ENCODE data around the gene OR52E1. TPM values are rescaled to one million over a fixed set of nuclear protein-coding genes. Genes with fewer than 3 reads are reported as not detected.

The OR52E1 gene
- total RNA-seq, 4 donors from 2014 or later, result not detected

DNA sequence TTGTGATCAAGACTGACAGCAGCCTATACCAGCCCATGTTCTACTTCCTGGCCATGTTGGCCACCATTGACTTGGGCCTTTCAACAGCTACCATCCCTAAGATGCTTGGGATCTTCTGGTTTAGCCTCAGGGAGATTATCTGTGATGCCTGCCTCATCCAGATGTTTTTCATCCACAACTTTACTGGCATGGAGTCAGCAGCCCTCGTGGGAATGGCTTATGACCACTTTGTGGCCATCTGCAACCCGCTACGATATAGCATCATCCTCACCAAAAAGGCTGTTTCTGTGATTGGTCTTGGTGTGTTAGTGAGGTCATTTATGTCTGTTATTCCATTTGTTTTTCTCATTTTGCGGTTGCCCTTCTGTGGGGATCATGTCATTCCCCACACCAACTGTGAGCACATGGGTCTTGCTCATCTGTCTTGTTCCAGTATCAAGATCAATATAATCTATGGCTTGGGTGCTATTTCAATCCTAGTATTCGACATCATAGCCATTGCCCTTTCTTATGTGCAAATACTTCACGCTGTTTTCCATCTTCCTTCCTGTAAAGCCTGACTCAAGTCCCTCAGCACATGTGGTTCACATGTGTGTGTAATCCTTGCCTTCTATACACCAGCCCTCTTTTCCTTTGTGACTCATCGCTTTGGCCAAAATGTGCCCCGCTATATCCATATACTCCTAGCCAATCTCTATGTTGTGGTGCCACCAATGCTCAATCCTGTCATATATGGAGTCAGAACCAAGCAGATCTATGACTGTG, 23.6 kb downstream of the OR52E1 start:
- no peak overlapping the region for H3K4me3 ChIP-seq (ENCODE audit: low read depth, poor library complexity, severe bottlenecking)
- DNase-seq (ENCODE audit: low spot score in 2 of 2), result no peak
- TF ChIP-seq POLR2A (IDR thresholded peaks at IDR 0.05), result no peak
- TF ChIP-seq, protein P1, sequence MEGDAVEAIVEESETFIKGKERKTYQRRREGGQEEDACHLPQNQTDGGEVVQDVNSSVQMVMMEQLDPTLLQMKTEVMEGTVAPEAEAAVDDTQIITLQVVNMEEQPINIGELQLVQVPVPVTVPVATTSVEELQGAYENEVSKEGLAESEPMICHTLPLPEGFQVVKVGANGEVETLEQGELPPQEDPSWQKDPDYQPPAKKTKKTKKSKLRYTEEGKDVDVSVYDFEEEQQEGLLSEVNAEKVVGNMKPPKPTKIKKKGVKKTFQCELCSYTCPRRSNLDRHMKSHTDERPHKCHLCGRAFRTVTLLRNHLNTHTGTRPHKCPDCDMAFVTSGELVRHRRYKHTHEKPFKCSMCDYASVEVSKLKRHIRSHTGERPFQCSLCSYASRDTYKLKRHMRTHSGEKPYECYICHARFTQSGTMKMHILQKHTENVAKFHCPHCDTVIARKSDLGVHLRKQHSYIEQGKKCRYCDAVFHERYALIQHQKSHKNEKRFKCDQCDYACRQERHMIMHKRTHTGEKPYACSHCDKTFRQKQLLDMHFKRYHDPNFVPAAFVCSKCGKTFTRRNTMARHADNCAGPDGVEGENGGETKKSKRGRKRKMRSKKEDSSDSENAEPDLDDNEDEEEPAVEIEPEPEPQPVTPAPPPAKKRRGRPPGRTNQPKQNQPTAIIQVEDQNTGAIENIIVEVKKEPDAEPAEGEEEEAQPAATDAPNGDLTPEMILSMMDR (IDR thresholded peaks at IDR 0.05), result no peak
- WGBS, 2 donors, result 40 to 73% methylated on average over 8 of the region's 8 CpGs
- intact Hi-C loops (cut with DNase I; ENCODE audit: low total_unique reads), result no loop called here

DNA sequence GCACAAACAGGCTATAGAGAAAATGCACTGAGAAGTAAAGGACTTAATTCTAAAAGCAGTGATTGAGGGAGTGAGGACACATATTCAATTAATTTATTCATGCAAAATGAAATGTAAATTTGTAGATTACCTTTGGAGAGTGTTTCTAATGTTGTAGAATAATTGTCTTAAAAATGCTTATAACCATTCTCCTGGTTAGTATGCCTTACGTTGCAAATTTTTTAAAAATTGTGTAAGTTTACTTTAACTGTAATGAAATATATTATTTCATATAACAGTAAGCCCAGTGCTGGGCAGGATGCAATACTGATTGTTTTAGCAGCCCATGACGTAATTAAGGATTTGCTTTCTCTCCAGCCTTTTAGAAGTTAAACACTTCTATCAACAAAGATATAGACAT, 26.6 kb downstream of the OR52E1 start:
- intact Hi-C loops (cut with DNase I; ENCODE audit: low total_unique reads), result no loop called here
- TF ChIP-seq POLR2A (IDR thresholded peaks at IDR 0.05), result no peak
- TF ChIP-seq, protein P1 (IDR thresholded peaks at IDR 0.05), result no peak
- 84 to 87% methylated on average over 2 of the region's 2 CpGs for WGBS, 2 donors
- no peak for DNase-seq (ENCODE audit: low spot score in 2 of 2)
- H3K4me3 ChIP-seq (ENCODE audit: low read depth, poor library complexity, severe bottlenecking), result no peak overlapping the region

DNA sequence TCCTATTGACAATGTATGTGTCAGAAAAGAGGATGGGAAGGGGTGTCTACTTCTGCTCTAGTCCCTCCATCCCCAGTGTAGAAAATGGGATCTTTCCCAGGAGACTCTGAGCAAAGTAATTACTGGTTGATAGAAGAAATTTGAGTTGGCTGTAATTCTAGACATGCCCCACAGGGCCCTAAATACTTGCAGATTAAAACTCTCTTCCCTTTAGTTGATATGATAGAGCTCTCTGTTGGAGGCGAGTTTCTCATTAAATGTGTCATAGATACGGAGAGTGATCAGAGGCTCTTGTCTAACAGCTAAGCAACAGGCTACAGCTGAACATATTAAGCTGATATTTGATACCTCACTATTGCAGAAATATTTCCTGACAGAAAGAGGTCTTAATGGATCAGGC, 32.9 kb downstream of the OR52E1 start:
- intact Hi-C loops (cut with DNase I; ENCODE audit: low total_unique reads), result no loop called here
- TF ChIP-seq, protein P1 (IDR thresholded peaks at IDR 0.05), result no peak
- TF ChIP-seq POLR2A (IDR thresholded peaks at IDR 0.05), result no peak
- no peak for DNase-seq (ENCODE audit: low spot score in 2 of 2)
- no peak overlapping the region for H3K4me3 ChIP-seq (ENCODE audit: low read depth, poor library complexity, severe bottlenecking)
- 38 to 55% methylated on average over 2 of the region's 2 CpGs for WGBS, 2 donors

DNA sequence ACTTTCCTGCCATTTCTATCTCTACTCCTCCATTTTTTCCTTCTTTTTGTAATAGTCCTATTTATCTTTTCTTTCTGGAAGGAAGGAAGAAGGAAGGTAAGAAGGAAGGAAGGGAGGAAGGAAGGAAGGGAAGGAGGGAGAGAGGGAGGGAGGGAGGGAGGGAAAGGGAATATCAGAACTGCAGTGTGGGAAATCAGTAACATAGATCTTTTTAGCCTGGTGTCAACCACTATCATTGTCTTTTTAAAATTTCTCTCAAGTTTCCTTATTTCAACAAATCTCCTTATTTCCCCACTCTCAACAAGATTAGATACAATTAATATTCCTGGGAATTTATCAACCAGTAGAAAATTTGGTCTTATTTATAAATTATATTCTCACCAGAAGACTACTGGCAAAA, 33.7 kb downstream of the OR52E1 start:
- no peak for DNase-seq (ENCODE audit: low spot score in 2 of 2)
- H3K4me3 ChIP-seq (ENCODE audit: low read depth, poor library complexity, severe bottlenecking), result no peak overlapping the region
- intact Hi-C loops (cut with DNase I; ENCODE audit: low total_unique reads), result no loop called here
- no peak for TF ChIP-seq POLR2A (IDR thresholded peaks at IDR 0.05)
- TF ChIP-seq, protein P1 (IDR thresholded peaks at IDR 0.05), result no peak

- 65 to 66% methylated on average over 3 of the region's 3 CpGs for WGBS, 2 donors
- TF ChIP-seq, protein P1 (IDR thresholded peaks at IDR 0.05), result no peak
- no peak for TF ChIP-seq POLR2A (IDR thresholded peaks at IDR 0.05)
- intact Hi-C loops (cut with DNase I; ENCODE audit: low total_unique reads), result no loop called here
- no peak for DNase-seq (ENCODE audit: low spot score in 2 of 2)
- no peak overlapping the region for H3K4me3 ChIP-seq (ENCODE audit: low read depth, poor library complexity, severe bottlenecking)
These were observed 37.9 kb downstream of the OR52E1 start for GRCh38 chr11:5107285-5107684.

DNA sequence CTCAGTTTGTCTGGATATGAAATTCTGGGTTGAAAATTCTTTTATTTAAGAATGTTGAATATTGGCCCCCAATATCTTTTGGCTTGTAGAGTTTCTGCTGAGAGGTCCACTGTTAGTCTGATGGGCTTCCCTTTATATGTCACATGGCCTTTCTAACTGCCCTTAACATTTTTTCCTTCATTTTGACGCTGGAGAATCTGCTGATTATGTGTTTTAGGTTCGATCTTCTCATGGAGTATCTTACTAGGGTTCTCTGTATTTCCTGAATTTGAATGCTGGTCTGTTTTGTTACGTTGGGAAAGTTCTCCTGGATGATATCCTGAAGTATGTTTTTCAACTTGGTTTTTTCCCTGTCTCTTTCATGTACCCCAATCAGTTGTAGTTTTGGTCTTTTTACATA, 46.0 kb downstream of the OR52E1 start:
- no peak overlapping the region for H3K4me3 ChIP-seq (ENCODE audit: low read depth, poor library complexity, severe bottlenecking)
- no peak for TF ChIP-seq POLR2A (IDR thresholded peaks at IDR 0.05)
- TF ChIP-seq, protein P1 (IDR thresholded peaks at IDR 0.05), result no peak
- intact Hi-C loops (cut with DNase I; ENCODE audit: low total_unique reads), result no loop called here
- DNase-seq (ENCODE audit: low spot score in 2 of 2), result no peak
- 72 to 80% methylated on average over 3 of the region's 3 CpGs for WGBS, 2 donors
